Brain microvascular endothelial cell (primary cell): Measurements from ENCODE around the gene PKD2L2.
"Not testable (repeated sequence)": the region's sequence is repeated elsewhere in the genome, so short reads cannot be mapped to it uniquely, and the experiment has no call there.

Experiments used
- DNase-seq: peaks from one replicate; pipeline ENCODE4 v3.0.0-alpha.2; 2020
- H3K27ac ChIP-seq: fragments of 250-450 bp; sonication (Bioruptor Pico); 2 replicates; pipeline ENCODE4 v1.5.1; 2020; ENCODE audit warnings: mild to moderate bottlenecking, moderate library complexity
- H3K27me3 ChIP-seq: fragments of 250-450 bp; sonication (Bioruptor Pico); replicated peaks from 2 replicates; pipeline ENCODE4 v1.5.1; 2020; ENCODE audit warnings: mild to moderate bottlenecking
- H3K36me3 ChIP-seq: fragments of 250-450 bp; sonication (Bioruptor Pico); replicated peaks from 2 replicates; pipeline ENCODE4 v1.5.1; 2020; ENCODE audit warnings: mild to moderate bottlenecking
- H3K4me3 ChIP-seq: 2 replicates; pipeline ENCODE4 v1.5.1; 2011; ENCODE audit warnings: low read depth, mild to moderate bottlenecking, control low read depth, low read length, moderate library complexity
- in situ Hi-C: cut with HindIII; loops from 2 replicates; pipeline ENCODE4 v1.10.0; 2017; ENCODE audit warnings: low sequenced_read_pairs, low pct_ligation_motif_present
- TF ChIP-seq, protein P1 (sequence below): IDR thresholded peaks from 2 replicates; pipeline ENCODE4 v1.5.1; 2011; ENCODE audit warnings: low read depth, mild to moderate bottlenecking, moderate library complexity, low read length, control low read depth, inconsistent platforms; ENCODE audit errors: missing control alignments

PKD2L2 gene

DNA sequence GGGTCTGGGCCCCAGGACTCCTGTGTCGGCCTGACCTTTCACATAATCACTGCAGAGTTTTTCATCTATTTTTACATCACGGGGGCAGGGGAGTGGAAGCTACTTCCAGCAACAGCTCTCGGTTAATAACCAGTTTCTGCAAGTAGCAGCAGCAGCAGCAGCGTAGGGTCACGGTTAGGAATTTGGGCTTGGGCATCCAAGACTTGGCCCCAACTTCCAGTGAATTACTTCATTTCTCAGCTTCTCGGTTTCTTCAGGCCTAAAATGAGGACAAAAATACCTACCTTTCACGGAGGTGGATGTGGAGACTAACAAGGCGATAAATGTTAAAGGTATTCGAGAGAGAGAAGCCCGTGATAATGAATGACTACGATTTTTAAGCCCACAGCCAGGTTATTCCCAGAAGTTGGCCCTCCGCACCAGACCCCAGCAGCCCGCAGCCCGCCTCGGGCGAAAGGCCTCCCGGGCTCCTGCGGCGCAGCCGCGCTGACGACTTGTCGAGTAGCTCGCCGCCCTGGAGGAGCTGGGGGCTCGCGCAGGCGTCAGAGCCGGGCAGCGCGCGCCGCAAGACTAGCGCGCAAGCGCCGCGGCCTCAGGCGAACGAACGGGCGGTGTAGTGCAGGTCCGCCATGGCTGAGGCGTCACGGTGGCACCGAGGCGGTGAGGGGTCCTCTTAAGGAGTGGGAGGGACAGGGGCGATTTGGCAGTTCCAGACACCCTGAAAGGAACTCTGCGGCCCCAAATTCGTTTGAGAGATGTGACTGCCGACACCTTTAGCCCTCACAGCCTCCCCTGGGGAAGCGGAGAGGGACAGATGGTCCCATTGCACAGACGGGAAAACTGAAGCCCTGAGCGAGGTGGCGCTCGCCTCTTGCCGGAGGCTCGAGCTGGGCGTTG lies at the start of gene PKD2L2:
Gene PKD2L2, plus strand, starts transcription at position 595 of the 897 bp plus-strand sequence. Its CDS starts 35 bp downstream, at position 630.
- H3K27ac ChIP-seq, result peak within 1 kb of the TSS; percentile 30
- H3K36me3 ChIP-seq, result no peaks in the 10 kb centered on the region
- DNase-seq, result peak; percentile 73
- TF ChIP-seq, protein P1, sequence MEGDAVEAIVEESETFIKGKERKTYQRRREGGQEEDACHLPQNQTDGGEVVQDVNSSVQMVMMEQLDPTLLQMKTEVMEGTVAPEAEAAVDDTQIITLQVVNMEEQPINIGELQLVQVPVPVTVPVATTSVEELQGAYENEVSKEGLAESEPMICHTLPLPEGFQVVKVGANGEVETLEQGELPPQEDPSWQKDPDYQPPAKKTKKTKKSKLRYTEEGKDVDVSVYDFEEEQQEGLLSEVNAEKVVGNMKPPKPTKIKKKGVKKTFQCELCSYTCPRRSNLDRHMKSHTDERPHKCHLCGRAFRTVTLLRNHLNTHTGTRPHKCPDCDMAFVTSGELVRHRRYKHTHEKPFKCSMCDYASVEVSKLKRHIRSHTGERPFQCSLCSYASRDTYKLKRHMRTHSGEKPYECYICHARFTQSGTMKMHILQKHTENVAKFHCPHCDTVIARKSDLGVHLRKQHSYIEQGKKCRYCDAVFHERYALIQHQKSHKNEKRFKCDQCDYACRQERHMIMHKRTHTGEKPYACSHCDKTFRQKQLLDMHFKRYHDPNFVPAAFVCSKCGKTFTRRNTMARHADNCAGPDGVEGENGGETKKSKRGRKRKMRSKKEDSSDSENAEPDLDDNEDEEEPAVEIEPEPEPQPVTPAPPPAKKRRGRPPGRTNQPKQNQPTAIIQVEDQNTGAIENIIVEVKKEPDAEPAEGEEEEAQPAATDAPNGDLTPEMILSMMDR, result no peak
- peak within 1 kb of the TSS; percentile 63 for H3K4me3 ChIP-seq
- in situ Hi-C loops, result no loop called here
- H3K27me3 ChIP-seq, result no peaks in the 10 kb centered on the region

DNA sequence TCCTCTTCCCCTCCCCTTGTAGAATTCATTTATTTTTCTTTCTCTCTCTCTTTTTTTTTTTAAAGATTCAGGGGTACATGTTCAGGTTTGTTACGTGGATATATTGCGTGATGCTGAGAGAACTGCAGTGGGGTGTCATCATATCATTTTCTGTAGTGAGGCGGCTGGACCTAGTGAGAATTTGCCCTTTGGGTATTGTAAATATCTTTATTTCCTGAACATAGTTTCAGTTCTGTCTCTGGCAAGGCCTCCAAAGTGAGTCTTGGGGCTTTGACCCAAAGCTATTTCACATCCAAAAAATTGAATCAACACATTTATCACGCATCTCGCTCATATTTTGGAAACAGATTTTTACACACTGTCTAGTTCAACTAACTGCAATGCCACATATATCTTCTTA lies 47.0 kb upstream of the PKD2L2 start:
- H3K27ac ChIP-seq, result no peak overlapping the region
- in situ Hi-C loops, result no loop called here

DNA sequence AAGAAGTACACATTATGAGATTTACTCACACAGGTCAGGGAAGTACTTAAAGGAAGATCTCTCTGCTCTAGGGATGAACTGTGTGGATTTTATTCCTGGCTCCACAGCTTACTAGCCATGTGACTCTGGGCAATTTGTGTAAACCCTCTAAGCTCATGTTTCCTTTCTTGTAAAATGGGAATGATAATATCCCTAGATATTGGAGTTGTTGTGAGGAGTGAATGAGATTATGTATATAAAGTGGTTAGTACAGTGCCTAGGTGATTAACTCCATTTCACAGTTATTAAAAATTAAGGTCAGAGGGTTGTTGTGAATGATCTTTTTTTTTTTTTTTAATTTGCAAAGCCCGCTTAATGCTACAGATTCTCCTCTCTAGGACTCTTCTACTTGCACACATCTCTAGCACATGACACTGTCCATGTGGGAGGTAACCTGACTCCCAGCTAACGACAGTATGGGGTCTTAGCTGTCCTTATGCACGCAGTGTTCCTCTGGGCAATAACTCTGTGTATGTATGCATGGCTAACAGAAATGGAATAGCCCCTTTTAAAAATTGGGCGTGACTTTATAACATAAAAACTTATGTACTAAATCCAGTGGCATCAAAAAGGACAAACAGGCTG lies 45.5 kb upstream of the PKD2L2 start:
- no peak for DNase-seq
- no peak overlapping the region for H3K4me3 ChIP-seq
- in situ Hi-C loops, result no loop called here
- no peaks in the 10 kb centered on the region for H3K27me3 ChIP-seq
- TF ChIP-seq, protein P1, result no peak
- H3K27ac ChIP-seq, result no peak overlapping the region
- H3K36me3 ChIP-seq, result no peaks in the 10 kb centered on the region

More for the DNA sequence above, 47.0 kb upstream of the PKD2L2 start:
- Histone ChIP-seq H3K36me3 (no peaks in the 10 kb centered on the region), H3K27me3 (no peaks in the 10 kb centered on the region), H3K4me3 (no peak overlapping the region)
- TF ChIP-seq, protein P1, result no peak
- DNase-seq, result no peak

DNA sequence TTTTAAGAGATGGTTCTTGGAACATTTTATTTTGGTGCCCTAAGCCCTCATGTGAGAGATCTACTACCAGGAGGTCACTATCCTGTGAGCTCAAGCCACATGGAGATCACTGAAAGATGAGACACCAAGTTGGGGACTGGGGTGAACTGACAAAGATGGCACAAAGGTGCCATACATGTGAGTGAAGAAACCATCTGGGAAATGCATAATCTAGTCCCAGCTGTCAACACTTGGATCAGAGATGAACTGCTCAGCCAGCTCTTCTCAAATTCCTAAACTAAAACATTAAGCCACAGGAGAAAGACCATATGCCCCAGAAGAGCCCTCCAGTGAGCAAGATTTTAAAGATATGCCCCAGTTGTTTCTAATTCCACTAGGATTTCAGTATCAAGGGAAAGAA lies 43.8 kb upstream of the PKD2L2 start:
- TF ChIP-seq, protein P1, result no peak
- DNase-seq, result no peak
- in situ Hi-C loops, result no loop called here
- Histone ChIP-seq H3K4me3 (no peak overlapping the region), H3K27ac (no peak overlapping the region), H3K36me3 (no peaks in the 10 kb centered on the region), H3K27me3 (no peaks in the 10 kb centered on the region)

DNA sequence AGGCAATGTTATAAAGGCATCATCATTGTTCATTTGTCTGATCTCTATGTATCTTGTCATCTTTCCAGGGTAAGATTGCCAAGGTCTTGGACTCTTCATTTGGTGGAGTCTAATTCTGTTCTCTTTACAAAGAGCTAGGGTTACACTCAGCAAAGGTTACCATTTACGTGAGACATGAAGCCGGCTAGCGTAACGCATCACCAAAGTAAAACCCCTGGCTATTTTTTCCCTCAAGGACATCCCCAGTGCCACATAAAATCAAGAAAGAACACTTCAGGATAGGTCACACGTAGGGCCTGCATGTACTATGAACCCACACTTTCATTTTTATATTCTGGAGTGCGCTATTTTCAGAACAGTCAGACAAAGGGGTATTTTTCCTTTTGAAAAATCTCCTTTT lies 41.6 kb upstream of the PKD2L2 start:
- no peaks in the 10 kb centered on the region for H3K27me3 ChIP-seq
- H3K4me3 ChIP-seq, result no peak overlapping the region
- no peak overlapping the region for H3K27ac ChIP-seq
- H3K36me3 ChIP-seq, result no peaks in the 10 kb centered on the region
- in situ Hi-C loops, result no loop called here
- DNase-seq, result no peak
- TF ChIP-seq, protein P1, result no peak

DNA sequence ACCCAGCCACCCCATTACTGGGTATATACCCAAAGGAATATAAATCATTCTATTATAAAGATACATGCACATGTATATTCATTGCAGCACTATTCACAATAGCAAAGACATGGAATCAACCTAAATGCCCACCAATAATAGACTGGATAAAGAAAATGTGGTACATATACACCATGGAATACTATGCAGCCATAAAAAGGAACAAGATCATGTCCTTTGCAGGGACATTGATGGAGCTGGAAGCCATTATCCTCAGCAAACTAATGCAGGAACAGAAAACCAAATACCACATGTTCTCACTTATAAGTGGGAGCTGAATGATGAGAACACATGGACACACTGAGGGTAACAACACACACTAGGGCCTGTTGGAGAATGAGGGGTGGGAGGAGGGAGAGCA lies 36.1 kb upstream of the PKD2L2 start:
- H3K4me3 ChIP-seq, DNase-seq, H3K27me3 ChIP-seq, in situ Hi-C loops, H3K27ac ChIP-seq, H3K36me3 ChIP-seq: not testable (repeated sequence)
